Transverse colon (tissue), 4 donors: ENCODE data around the gene BID.

Experiments used
- EP300 ChIP-seq: sonication (generic); formaldehyde crosslinking; IDR thresholded peaks from one replicate; pipeline ENCODE4 v1.6.1; 2017; ENCODE audit warnings: antibody characterized with exemption, low read depth
- POLR2A ChIP-seq: fragments of 450-650 bp; IDR thresholded peaks from one replicate; pipeline ENCODE4 v1.6.1; 2016; ENCODE audit warnings: antibody characterized with exemption, mild to moderate bottlenecking, moderate library complexity
- POLR2AphosphoS5 ChIP-seq, 3 donors: sonication (generic); formaldehyde crosslinking; IDR thresholded peaks; one replicate each; pipeline ENCODE4 v1.6.1; 2016; ENCODE audit warnings: antibody characterized with exemption in 3 of 3
- TF ChIP-seq, protein P1 (sequence below), 5 experiments: fragments of 200-600 bp in 3 of 5; fragments of 450-650 bp in 2 of 5; sonication (generic) in 3 of 5; IDR thresholded peaks; 1 replicate in 2 of 5; 2 replicates in 3 of 5; pipeline ENCODE4 v1.5.1; 2016 to 2017; ENCODE audit warnings: antibody characterized with exemption in 5 of 5, inconsistent platforms in 3 of 5, mild to moderate bottlenecking in 2 of 5, moderate library complexity in 1 of 5

DNA sequence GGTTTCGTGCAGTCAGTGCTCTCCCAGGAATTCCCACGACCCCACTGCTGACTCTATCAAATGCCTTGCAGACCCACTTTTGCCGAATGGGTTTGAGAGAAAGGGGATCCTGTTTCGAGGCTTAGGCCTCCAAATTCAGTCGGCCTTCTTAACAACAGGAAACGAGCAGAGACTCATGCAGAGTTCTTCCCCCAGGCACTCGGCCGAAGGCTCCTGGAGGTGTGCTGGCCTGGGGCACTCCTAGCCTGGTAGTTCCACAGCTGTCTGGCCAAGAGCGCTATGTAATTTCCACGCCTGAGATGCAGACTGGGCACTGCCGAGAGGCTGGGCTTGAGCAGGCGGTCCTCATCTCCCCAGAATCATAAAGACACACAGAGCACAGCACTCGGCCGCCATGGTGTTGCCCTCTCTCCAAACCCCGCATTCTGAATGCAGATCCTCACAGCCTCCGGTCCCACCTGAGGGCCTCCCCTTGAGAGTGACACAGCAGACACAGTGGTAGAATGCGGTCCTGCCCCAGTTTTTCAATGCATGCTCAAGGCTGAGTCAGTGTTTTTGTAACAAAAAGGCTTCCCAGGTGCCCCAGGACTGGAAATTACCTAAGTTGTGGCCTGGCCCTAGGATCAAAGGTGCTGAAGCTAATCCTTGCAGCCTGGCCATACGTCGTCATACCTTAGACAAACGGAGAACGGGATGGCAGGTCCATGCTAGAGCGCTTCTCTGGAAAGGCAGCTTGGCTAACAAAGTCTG is 30.2 kb upstream of the BID start:
- TF ChIP-seq, protein P1, sequence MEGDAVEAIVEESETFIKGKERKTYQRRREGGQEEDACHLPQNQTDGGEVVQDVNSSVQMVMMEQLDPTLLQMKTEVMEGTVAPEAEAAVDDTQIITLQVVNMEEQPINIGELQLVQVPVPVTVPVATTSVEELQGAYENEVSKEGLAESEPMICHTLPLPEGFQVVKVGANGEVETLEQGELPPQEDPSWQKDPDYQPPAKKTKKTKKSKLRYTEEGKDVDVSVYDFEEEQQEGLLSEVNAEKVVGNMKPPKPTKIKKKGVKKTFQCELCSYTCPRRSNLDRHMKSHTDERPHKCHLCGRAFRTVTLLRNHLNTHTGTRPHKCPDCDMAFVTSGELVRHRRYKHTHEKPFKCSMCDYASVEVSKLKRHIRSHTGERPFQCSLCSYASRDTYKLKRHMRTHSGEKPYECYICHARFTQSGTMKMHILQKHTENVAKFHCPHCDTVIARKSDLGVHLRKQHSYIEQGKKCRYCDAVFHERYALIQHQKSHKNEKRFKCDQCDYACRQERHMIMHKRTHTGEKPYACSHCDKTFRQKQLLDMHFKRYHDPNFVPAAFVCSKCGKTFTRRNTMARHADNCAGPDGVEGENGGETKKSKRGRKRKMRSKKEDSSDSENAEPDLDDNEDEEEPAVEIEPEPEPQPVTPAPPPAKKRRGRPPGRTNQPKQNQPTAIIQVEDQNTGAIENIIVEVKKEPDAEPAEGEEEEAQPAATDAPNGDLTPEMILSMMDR (IDR thresholded peaks at IDR 0.05): no peak
- TF ChIP-seq POLR2AphosphoS5 (IDR thresholded peaks at IDR 0.05) (no peak), EP300 (no peak), POLR2A (no peak)
